ENCODE results near the gene ICA1. TPM values are rescaled to one million over a fixed set of nuclear protein-coding genes. Genes with fewer than 3 reads are reported as not detected.

Gene ICA1
- total and polyA plus RNA-seq, 2 of the 4 experiments (the other 2 are of a cell fraction), result not detected

DNA sequence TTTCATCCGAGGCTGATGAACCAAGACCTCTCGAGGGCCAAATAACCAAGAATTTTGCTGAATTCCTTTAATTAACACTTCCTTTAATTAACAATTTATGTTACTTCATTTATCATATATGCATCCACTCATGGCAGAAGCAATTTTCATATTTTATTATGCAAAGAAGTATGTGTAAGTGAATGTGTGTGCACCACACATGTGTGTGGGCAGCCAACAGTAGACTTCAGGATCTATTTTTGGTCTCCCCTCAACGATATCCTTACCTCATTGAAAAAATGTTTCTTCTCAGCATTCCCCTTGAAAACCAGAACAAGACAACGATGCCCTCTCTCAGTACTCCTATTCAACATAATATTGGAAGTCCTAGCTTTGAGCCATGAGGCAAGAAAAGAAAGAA, 96.8 kb downstream of the ICA1 start:
- no peaks in the 10 kb centered on the region for H3K4me1 ChIP-seq (ENCODE audit: control insufficient read depth, insufficient read depth, low read length)
- H2AFZ ChIP-seq (replicated peaks; ENCODE audit: low read length, poor library complexity), result no peak overlapping the region
- no peak overlapping the region for H2AK5ac ChIP-seq (ENCODE audit: low read depth, low read length)
- no peaks in the 10 kb centered on the region for H4K20me1 ChIP-seq (ENCODE audit: insufficient read depth, low read length)
- H3K36me3 ChIP-seq (ENCODE audit: control insufficient read depth, insufficient read depth, low read length), result no peaks in the 10 kb centered on the region
- no peaks in the 10 kb centered on the region for H3K9me3 ChIP-seq (ENCODE audit: control insufficient read depth, insufficient read depth, low read length)
- H2BK20ac ChIP-seq (ENCODE audit: low read depth, low read length), result no peak overlapping the region
- H3K23ac ChIP-seq (ENCODE audit: low read depth, low read length), result no peak overlapping the region
- ChIA-PET CTCF (no interaction called here), POLR2A (ENCODE audit: unreplicated experiment) (no interaction called here)
- H3K4me2 ChIP-seq (ENCODE audit: low read depth, low read length), result no peak overlapping the region
- DNase-seq (no peak), ATAC-seq (ENCODE audit: low read depth) (no peak)
- BruUV-seq (replicated peaks), result no TSS peak
- no peak for TF ChIP-seq RAD21 (IDR thresholded peaks at IDR 0.05; ENCODE audit: low read length)
- TF ChIP-seq, protein P1, sequence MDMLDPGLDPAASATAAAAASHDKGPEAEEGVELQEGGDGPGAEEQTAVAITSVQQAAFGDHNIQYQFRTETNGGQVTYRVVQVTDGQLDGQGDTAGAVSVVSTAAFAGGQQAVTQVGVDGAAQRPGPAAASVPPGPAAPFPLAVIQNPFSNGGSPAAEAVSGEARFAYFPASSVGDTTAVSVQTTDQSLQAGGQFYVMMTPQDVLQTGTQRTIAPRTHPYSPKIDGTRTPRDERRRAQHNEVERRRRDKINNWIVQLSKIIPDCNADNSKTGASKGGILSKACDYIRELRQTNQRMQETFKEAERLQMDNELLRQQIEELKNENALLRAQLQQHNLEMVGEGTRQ (IDR thresholded peaks at IDR 0.05; ENCODE audit: low read depth, low read length), result no peak
- TF ChIP-seq BHLHE40 (IDR thresholded peaks at IDR 0.05; ENCODE audit: low read depth, low read length), result no peak
- TF ChIP-seq, protein P2, sequence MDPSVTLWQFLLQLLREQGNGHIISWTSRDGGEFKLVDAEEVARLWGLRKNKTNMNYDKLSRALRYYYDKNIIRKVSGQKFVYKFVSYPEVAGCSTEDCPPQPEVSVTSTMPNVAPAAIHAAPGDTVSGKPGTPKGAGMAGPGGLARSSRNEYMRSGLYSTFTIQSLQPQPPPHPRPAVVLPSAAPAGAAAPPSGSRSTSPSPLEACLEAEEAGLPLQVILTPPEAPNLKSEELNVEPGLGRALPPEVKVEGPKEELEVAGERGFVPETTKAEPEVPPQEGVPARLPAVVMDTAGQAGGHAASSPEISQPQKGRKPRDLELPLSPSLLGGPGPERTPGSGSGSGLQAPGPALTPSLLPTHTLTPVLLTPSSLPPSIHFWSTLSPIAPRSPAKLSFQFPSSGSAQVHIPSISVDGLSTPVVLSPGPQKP (IDR thresholded peaks at IDR 0.05; ENCODE audit: borderline replicate concordance, low read depth, low read length), result no peak
- TF ChIP-seq MXI1 (IDR thresholded peaks at IDR 0.05; ENCODE audit: borderline replicate concordance, low read depth, low read length), result no peak
- no peak for TF ChIP-seq FOS (IDR thresholded peaks at IDR 0.05; ENCODE audit: low read depth, low read length)
- no peak overlapping the region for H4K5ac ChIP-seq (ENCODE audit: low read depth, low read length)
- peaks cover 3% of the 10 kb centered on the region; the same call in 1 of the 2 replicates for H3K9me1 ChIP-seq (ENCODE audit: insufficient read depth, low read length)
- dilution Hi-C loops (cut with HindIII; ENCODE audit: low sequenced_read_pairs, unreplicated experiment), result no loop called here
- H3K27me3 ChIP-seq (ENCODE audit: control insufficient read depth, insufficient read depth, low read length), result no peaks in the 10 kb centered on the region
- no peak overlapping the region for H3K4me3 ChIP-seq (ENCODE audit: insufficient read depth, low read depth, low read length)
- in situ Hi-C loops (cut with MboI; ENCODE audit: low sequenced_read_pairs), result no loop called here
- H2BK120ac ChIP-seq (ENCODE audit: low read depth, low read length), result no peak overlapping the region
- H4K91ac ChIP-seq (ENCODE audit: insufficient read depth, low read depth, low read length), result no peak overlapping the region
- H2BK5ac ChIP-seq (ENCODE audit: low read depth, low read length, poor library complexity, severe bottlenecking), result no peak overlapping the region
- H2BK15ac ChIP-seq (ENCODE audit: low read depth, low read length), result no peak overlapping the region
- no peak overlapping the region for H3K27ac ChIP-seq (ENCODE audit: insufficient read depth, low read length)
- H3K14ac ChIP-seq (replicated peaks; ENCODE audit: low read depth, low read length), result no peak overlapping the region
- H3K56ac ChIP-seq (ENCODE audit: extremely low read depth, insufficient read depth, low read length), result no peak overlapping the region
- intact Hi-C loops (cut with micrococcal nuclease), result no loop called here
- no peak overlapping the region for H3K4ac ChIP-seq (ENCODE audit: low read depth, low read length)
- no CpG with 5 or more reads among the region's 4 CpGs for WGBS, 2 experiments (ENCODE audit: extremely low coverage in 2 of 2, insufficient read length in 1 of 2)
- no peak overlapping the region for H3K9ac ChIP-seq (ENCODE audit: low read depth, low read length)
- H4K8ac ChIP-seq (ENCODE audit: low read depth in 2 of 2, low read length in 2 of 2), result no peak overlapping the region
- no peak overlapping the region for H2AK9ac ChIP-seq (replicated peaks; ENCODE audit: low read depth, low read length, poor library complexity)
- no peaks in the 10 kb centered on the region for H3K79me1 ChIP-seq (ENCODE audit: low read depth in 1 of 2, low read length in 2 of 2)
- H3K18ac ChIP-seq (ENCODE audit: low read depth, low read length), result no peak overlapping the region

All from IMR-90 (cell line).